Activated CD8-positive, alpha-beta memory T cell treated with anti-CD3 and anti-CD28 coated beads for 36 hours (primary cell): ENCODE measurements around the gene JPT2. TPM values are rescaled to one million over a fixed set of nuclear protein-coding genes. Genes with fewer than 3 reads are reported as not detected.
"Not testable (repeated sequence)": the region's sequence is repeated elsewhere in the genome, so short reads cannot be mapped to it uniquely, and the experiment has no call there.

ENCODE experiments used
- CTCF ChIA-PET: fragments of 350-600 bp; sonication (Branson Sonifier 250); formaldehyde crosslinking; loops from one replicate; lab custom pipeline; 2021; ENCODE audit warnings: antibody characterized with exemption; lab: Charles Lee
- POLR2A ChIA-PET: fragments of 350-600 bp; sonication (Branson Sonifier 250); formaldehyde crosslinking; loops from one replicate; lab custom pipeline; 2021; ENCODE audit warnings: antibody characterized with exemption; lab: Charles Lee
- total RNA-seq, 2 experiments: library from RNA; stranded (reverse); gene quantifications; one replicate each; pipeline ENCODE4 v1.2.3, GENCODE V29; 2021

JPT2 gene
- total RNA-seq, 2 experiments from 2014 or later: 101 to 109 TPM

DNA sequence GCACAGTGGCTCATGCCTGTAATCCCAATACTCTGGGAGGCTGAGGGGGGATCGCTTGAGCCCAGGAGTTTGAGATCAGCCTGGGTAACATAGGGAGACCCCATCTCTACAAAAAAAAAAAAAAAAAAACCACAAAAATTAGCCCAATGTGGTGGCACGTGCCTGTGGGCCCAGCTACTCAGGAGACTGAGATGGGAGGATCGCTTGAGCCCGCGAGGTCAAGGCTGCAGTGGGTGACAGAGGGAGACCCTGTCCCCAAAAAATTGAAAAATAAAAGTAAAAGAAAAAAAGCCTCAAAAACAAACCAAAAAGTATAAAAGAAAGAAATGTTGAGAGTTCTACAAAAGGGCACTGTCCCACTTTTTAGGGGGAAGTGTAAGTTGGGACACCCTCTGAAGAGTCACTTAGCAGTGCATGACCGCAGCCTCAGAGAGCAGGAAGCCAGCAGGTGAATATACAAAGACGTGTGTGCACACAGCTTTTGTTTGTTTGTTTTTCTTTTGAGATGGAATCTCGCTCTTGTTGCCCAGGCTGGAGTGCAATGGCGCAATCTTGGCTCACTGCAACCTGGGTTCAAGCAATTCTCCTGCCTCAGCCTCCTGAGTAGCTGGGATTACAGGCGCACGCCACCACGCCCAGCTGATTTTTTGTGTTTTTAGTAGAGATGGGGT is 41.6 kb downstream of the JPT2 start:
- CTCF ChIA-PET: interaction anchor here (2.1 kb wide), 1 partner anchor 14 kb away, joined by 8 read pairs; the partner anchor contains the start of gene MAPK8IP3

DNA sequence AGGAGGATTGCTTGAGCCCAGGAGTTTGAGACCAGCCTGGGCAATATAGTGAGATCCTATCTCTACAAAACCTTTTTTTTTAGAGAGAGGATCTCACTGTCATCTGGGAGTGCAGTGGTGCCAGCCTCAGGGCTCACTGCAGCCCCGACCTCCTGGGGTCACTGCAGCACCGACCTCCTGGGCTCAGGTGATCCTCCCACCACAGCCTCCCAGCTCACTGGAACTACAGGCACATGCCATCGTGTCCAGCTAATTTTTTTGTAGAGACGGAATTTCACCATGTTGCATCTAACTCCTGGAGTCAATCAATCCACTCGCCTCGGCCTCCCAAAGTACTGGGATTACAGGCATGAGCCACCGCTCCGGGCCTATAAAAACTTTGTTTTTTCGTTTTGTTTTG is 43.3 kb downstream of the JPT2 start:
- CTCF ChIA-PET: interaction anchor here (2.1 kb wide), 1 partner anchor 16 kb away, joined by 8 read pairs; the partner anchor contains the start of gene MAPK8IP3
- POLR2A ChIA-PET: interaction anchor here (0.9 kb wide), 1 partner anchor 14 kb away, joined by 4 read pairs; no protein-coding TSS in a partner anchor

More for the DNA sequence above, 41.6 kb downstream of the JPT2 start:
- POLR2A ChIA-PET: interaction anchor here (1.1 kb wide), 1 partner anchor 14 kb away, joined by 7 read pairs; the partner anchor contains the start of gene MAPK8IP3

GRCh38 chr16:1723450-1724147 is 45.5 kb downstream of the JPT2 start:
- CTCF ChIA-PET: interaction anchor here (0.9 to 1.4 kb wide), 5 partner anchors 9 to 360 kb away, joined by 3 to 5 read pairs (median 3); partner anchors contain the start of genes EME2 and MRPS34
- POLR2A ChIA-PET: no interaction called here

DNA sequence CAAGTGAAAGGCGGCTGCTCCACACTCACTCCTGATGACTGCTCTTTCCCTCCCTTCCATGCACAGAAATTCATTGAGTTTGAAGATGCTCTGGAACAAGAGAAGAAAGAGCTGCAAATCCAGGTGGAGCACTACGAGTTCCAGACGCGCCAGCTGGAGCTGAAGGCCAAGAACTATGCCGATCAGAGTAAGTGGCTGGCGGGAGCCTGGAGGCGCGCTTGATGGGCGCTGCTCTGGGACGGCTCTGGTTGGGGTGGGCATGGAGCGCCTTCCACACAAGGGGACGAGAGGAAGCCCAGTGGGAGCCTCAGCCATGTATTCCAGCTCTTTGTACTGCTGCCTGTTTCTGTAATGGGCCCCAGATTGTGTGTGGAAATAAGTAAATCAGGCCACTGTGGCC is 46.4 kb downstream of the JPT2 start:
- ChIA-PET CTCF (interaction anchor here (1.1 kb wide), 1 partner anchor 361 kb away, joined by 3 read pairs; no protein-coding TSS in a partner anchor), POLR2A (no interaction called here)

- POLR2A ChIA-PET: no interaction called here
- CTCF ChIA-PET: interaction anchor here (1.7 kb wide), 1 partner anchor 21 kb away, joined by 8 read pairs; the partner anchor contains the start of gene MAPK8IP3
These were observed 48.8 kb downstream of the JPT2 start for GRCh38 chr16:1726661-1727502.

DNA sequence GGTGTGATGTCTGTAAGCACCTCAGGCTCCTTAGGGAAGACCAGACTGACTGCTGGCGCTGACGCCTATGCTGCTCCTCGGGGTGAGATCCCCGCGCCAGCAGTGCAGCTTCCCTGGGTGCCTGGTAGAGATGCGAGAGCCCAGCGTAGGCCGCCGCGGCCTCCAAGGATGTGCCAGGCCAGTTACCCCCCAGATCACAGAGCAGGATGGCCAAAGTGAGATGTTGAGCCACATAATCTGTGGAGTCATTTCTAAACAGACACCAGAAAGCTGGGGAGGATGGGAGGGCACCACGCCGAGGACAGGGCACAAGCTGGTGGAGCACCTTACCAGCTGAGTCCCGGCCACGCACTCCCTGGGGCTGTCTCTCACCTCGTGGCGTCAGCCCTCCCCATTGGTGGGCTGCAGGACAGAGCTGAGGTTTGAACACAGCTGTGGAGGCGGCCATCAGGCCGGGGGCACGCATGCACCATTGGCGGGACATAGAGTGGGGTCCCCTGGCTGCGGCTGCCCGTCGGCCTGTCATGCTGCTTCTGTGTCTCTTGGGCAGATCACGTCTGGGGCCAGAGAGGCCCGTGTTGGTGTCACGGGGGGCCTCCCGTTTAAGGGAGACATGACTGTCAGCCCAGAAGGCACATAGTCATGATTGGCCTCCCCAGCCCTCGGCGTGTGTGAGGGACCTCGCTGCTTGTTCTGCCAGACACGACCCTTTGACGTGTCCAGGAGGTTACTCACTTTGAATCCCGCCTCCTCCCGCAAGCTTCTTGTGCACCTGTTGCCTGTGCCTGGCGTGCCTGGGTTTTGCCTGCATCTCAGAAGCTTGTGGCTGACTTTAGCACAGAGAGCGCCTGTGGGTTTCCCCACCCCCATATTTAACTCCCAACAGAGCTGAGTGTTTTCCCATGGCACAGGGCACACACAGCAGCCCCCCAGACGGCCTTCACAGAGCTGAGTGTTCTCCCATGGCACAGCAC is 49.9 kb downstream of the JPT2 start:
- CTCF ChIA-PET: no interaction called here
- POLR2A ChIA-PET: no interaction called here

DNA sequence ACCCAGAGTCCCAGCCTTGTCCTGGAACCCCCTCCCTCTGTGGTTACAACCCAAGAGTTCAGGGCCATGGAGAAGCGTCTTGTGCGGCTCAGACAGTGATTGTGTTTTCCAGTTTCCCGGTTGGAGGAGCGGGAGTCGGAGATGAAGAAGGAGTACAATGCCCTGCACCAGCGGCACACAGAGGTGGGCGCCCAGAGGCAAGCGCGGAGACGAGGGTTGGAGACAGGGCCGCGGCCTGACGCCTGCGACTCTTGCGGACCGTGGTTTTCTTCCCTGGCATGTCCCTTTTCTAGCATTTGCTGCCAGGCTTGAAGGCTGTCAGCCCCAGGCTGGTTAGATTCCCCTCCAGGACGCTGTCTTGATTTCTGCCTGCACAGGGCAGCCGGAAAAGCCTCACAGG is 50.9 kb downstream of the JPT2 start:
- ChIA-PET CTCF (no interaction called here), POLR2A (no interaction called here)

- ChIA-PET CTCF (no interaction called here), POLR2A (no interaction called here)
These were observed 51.4 kb downstream of the JPT2 start for GRCh38 chr16:1729445-1729844.

GRCh38 chr16:1731073-1731472 is 53.0 kb downstream of the JPT2 start:
- ChIA-PET CTCF (no interaction called here), POLR2A (no interaction called here)

- ChIA-PET POLR2A (no interaction called here), CTCF (no interaction called here)
These were observed 53.5 kb downstream of the JPT2 start for GRCh38 chr16:1731603-1732002.

- POLR2A ChIA-PET: no interaction called here
- CTCF ChIA-PET: interaction anchor here (1.0 kb wide), 1 partner anchor 8 kb away, joined by 3 read pairs; no protein-coding TSS in a partner anchor
These were observed 54.0 kb downstream of the JPT2 start for GRCh38 chr16:1732071-1732470.

- POLR2A ChIA-PET: not testable (repeated sequence)
- CTCF ChIA-PET: interaction anchor here (1.0 kb wide), 1 partner anchor 9 kb away, joined by 3 read pairs; no protein-coding TSS in a partner anchor
These were observed 54.5 kb downstream of the JPT2 start for GRCh38 chr16:1732551-1732987.

DNA sequence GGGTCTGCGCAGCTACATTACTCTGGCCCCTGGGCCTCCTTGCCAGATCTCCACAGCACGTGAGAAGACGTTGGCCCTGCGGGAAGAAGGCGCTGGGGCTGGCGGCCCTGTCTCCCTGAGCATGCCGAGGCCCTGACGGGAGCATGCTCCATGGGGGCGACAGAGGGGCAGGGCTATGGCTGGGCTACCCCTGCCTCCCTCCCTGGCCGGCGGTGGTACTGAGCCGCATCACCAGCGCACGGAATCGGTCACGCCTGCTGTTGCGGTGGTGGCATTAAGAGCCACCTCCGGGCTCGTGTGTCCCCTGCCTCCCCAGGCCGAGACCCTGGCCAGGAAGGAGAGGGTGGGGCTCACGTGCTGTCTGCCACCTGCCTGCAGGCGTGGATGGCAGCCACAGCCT is 56.0 kb downstream of the JPT2 start:
- ChIA-PET POLR2A (no interaction called here), CTCF (no interaction called here)

DNA sequence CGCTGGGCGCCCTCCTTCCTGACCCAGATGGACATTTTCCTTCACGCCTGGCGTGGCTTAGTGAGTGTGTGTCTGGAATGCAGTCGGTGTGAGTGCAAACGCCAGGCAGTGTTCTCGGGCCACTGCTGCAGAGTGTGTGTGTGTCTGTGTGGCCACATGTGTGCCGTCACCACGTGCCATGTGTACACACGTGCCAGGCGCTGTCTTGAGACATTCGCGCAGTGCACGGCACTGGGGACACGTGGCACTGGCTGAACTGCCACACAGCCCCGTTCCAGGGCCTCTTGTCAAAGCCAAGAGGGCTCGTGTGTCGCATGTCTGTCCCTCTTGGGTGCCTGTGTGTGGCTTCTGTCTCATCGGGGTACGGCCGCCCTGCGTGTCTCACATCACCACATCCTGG is 56.7 kb downstream of the JPT2 start:
- POLR2A ChIA-PET: no interaction called here
- CTCF ChIA-PET: no interaction called here

- ChIA-PET CTCF (no interaction called here), POLR2A (no interaction called here)
These were observed 62.2 kb downstream of the JPT2 start for GRCh38 chr16:1740234-1740633.

GRCh38 chr16:1740781-1741490 is 62.9 kb downstream of the JPT2 start:
- ChIA-PET CTCF (no interaction called here), POLR2A (no interaction called here)

DNA sequence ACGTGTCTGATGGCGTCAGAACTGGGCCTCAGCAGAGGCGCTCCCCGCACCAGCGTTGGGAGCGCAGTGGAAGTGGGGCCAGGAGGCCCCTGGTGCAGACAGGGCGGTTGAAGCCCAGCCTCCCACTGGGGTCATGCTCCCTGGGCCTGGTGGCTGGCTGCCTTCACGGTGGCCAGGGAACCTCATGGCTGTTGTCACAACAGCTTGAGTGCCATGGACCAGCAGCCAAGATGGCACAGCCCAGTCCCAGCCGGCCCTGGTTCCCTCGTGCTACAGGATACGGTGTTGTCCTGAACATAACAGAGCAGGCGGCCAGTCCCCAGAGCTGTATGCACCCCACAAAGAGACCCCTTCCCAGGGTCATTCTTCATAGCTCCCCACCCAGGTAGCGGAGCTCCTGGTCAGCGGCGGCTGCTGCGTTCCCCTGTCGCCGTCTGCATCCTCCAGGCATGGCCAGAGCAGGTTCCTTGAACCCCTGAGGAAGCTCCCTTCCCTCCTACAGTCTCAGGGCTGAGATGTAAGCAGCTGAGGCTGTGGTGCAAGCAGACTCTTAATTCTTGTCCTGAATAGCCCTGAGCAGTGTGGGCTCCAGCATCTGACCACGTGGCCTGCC is 63.6 kb downstream of the JPT2 start:
- POLR2A ChIA-PET: no interaction called here
- CTCF ChIA-PET: no interaction called here
